UCSD-AML1 (cell line): ENCODE results near the gene MINDY3.
"Not testable (repeated sequence)": the region's sequence is repeated elsewhere in the genome, so short reads cannot be mapped to it uniquely, and the experiment has no call there.

Experiments
- DNase-seq: peaks from one replicate; lab custom pipeline; 2025; ENCODE audit not compliant: unreplicated experiment; lab: John Stamatoyannopoulos, UW

The MINDY3 gene

GRCh38 chr10:15857107-15857575 is 3.2 kb downstream of the MINDY3 start:
- no peak for DNase-seq

- no peak for DNase-seq
These were observed 3.8 kb downstream of the MINDY3 start for GRCh38 chr10:15856328-15857015.

- DNase-seq = no peak
These were observed 6.5 kb downstream of the MINDY3 start for GRCh38 chr10:15853800-15854199.

GRCh38 chr10:15852111-15852557 is 8.2 kb downstream of the MINDY3 start:
- DNase-seq = no peak

- not testable (repeated sequence) for DNase-seq
These were observed 9.8 kb downstream of the MINDY3 start for GRCh38 chr10:15850337-15850978.

- no peak for DNase-seq
These were observed 11.0 kb downstream of the MINDY3 start for GRCh38 chr10:15849316-15849715.

- no peak for DNase-seq
These were observed 12.8 kb downstream of the MINDY3 start for GRCh38 chr10:15847481-15847880.

GRCh38 chr10:15844517-15844916 is 15.8 kb downstream of the MINDY3 start:
- no peak for DNase-seq

GRCh38 chr10:15843695-15844094 is 16.6 kb downstream of the MINDY3 start:
- no peak for DNase-seq

GRCh38 chr10:15842556-15843169 is 17.6 kb downstream of the MINDY3 start:
- no peak for DNase-seq

- no peak for DNase-seq
These were observed 18.6 kb downstream of the MINDY3 start for GRCh38 chr10:15841696-15842095.

- DNase-seq = no peak
These were observed 23.5 kb downstream of the MINDY3 start for GRCh38 chr10:15836807-15837206.

GRCh38 chr10:15829495-15829894 is 30.8 kb downstream of the MINDY3 start:
- DNase-seq = no peak

GRCh38 chr10:15824498-15824897 is 35.8 kb downstream of the MINDY3 start:
- DNase-seq = no peak

GRCh38 chr10:15822131-15822530 is 38.2 kb downstream of the MINDY3 start:
- no peak for DNase-seq

- no peak for DNase-seq
These were observed 39.1 kb downstream of the MINDY3 start for GRCh38 chr10:15821046-15821683.

- DNase-seq = no peak
These were observed 42.8 kb downstream of the MINDY3 start for GRCh38 chr10:15817409-15818046.

- no peak for DNase-seq
These were observed 44.9 kb downstream of the MINDY3 start for GRCh38 chr10:15815242-15815885.

- DNase-seq = no peak
These were observed 45.7 kb downstream of the MINDY3 start for GRCh38 chr10:15814565-15814964.

- DNase-seq = no peak
These were observed 46.9 kb downstream of the MINDY3 start for GRCh38 chr10:15813415-15813814.

GRCh38 chr10:15809450-15809849 is 50.9 kb downstream of the MINDY3 start:
- no peak for DNase-seq
